NOMO-1 treated with dmso at 0.1 percent for 144 hours (cell line): ENCODE measurements around the gene KLHL21.

Experiments
- DNase-seq: peaks from one replicate; lab custom pipeline; 2025; ENCODE audit not compliant: unreplicated experiment; lab: John Stamatoyannopoulos, UW

The KLHL21 gene

GRCh38 chr1:6554907-6555778, 47.5 kb downstream of the KLHL21 start, which contains the start of gene TAS1R1:
TAS1R1 (plus strand) TSS chr1:6555307; CDS start chr1:6555374, 67 bp downstream.
- no peak for DNase-seq

- DNase-seq: peak; percentile 79
These were observed 48.4 kb downstream of the KLHL21 start, which contains the start of gene NOL9 for GRCh38 chr1:6554031-6554906. NOL9 (minus strand) TSS chr1:6554513; CDS start chr1:6554502, 11 bp downstream.

- DNase-seq: no peak
These were observed 55.4 kb downstream of the KLHL21 start for GRCh38 chr1:6547301-6547700.

DNA sequence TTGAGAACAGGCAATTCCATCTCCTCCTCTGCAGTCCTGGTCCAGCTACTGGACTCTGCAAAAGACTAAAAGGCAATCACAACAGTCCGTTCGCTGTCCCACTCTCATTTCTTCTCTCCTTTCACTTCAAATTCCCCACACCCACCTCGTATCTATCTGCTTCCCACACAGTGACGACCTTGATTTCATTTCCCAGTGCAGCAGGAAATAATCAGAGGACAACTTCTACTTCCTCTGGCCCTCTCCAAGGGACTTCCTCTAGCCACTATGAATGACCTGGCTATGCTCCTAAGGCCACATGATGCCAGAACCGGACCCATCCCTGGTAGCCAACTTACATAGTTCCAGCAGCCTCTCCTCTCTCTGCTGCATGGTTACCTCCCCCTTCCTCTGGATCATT, 56.3 kb downstream of the KLHL21 start:
- no peak for DNase-seq

- no peak for DNase-seq
These were observed 57.2 kb downstream of the KLHL21 start for GRCh38 chr1:6545276-6546112.

GRCh38 chr1:6544831-6545230, 57.8 kb downstream of the KLHL21 start:
- no peak for DNase-seq
